HepG2 (cell line): ENCODE data around the gene TLX3. TPM values are rescaled to one million over a fixed set of nuclear protein-coding genes. Genes with fewer than 3 reads are reported as not detected.

Experiments used
- ATAC-seq: fragments of 200-7000 bp; cut with Tn5 transposase; 3 replicates; pipeline ENCODE4 v1.9.1; 2020; ENCODE audit warnings: mild to moderate bottlenecking, moderate library complexity
- BruUV-seq: library from RNA; stranded (reverse); fragments of 400-500 nt; replicated peaks from 2 replicates; lab custom pipeline; 2021; lab: Mats Ljungman, UMichigan
- CTCF ChIA-PET: fragments of 300-600 bp; formaldehyde crosslinking; extraction: SDS; loops from one replicate; lab custom pipeline; 2021; ENCODE audit warnings: low total read pairs, inconsistent platforms, low intra/inter-chr PET ratio; lab: Yijun Ruan, JAX
- POLR2A ChIA-PET: fragments of 350-600 bp; sonication (Branson Sonifier 250); formaldehyde crosslinking; loops from one replicate; lab custom pipeline; 2020; ENCODE audit warnings: antibody characterized with exemption, inconsistent platforms; lab: Yijun Ruan, JAX
- DNase-seq: peaks from one replicate; pipeline ENCODE4 v3.0.0-alpha.2; 2015; ENCODE audit warnings: low spot score
- FAIRE-seq: peaks from 3 replicates; lab custom pipeline; 2011; peaks lifted over from hg19 to GRCh38; lab: Jason Lieb, UNC
- H2AFZ ChIP-seq: one replicate; pipeline ENCODE4 v1.6.1; 2011; ENCODE audit warnings: low read length, inconsistent platforms
- H3K27ac ChIP-seq: fragments of 300-600 bp; 3 replicates; pipeline ENCODE4 v1.8.0; 2011; ENCODE audit warnings: mixed run types, mild to moderate bottlenecking, mixed read lengths, low read length, inconsistent platforms; ENCODE audit not compliant: insufficient read depth; ENCODE audit errors: extremely low read length
- H3K27me3 ChIP-seq, 2 experiments: fragments of 200-600 bp in 1 of 2; 2 replicates in 1 of 2; 3 replicates in 1 of 2; pipeline versions ENCODE4 v1.6.0 to v1.8.0; 2011; ENCODE audit warnings: low read length in 2 of 2, mild to moderate bottlenecking in 2 of 2, moderate library complexity in 2 of 2, inconsistent platforms in 1 of 2; ENCODE audit not compliant: insufficient read depth in 2 of 2, control insufficient read depth in 1 of 2
- H3K36me3 ChIP-seq, 2 experiments: fragments of 200-600 bp in 1 of 2; replicated peaks in 1 of 2; 2 replicates in 1 of 2; 3 replicates in 1 of 2; pipeline versions ENCODE4 v1.5.1 to v1.8.0; 2011; ENCODE audit warnings: low read length in 2 of 2, inconsistent platforms in 1 of 2; ENCODE audit not compliant: insufficient read depth in 2 of 2, control insufficient read depth in 1 of 2
- H3K4me1 ChIP-seq: 2 replicates; pipeline ENCODE4 v1.5.1; 2012; ENCODE audit warnings: low read length, inconsistent platforms; ENCODE audit not compliant: insufficient read depth
- H3K4me2 ChIP-seq: 2 replicates; pipeline ENCODE4 v1.6.0; 2011; ENCODE audit warnings: low read depth, low read length, inconsistent platforms
- H3K4me3 ChIP-seq, 3 experiments: fragments of 200-600 bp in 1 of 3; sonication (generic), shearing (Covaris generic) in 1 of 3; replicated peaks in 1 of 3; 2 replicates each; pipeline ENCODE4 v1.5.1; 2011 to 2016; ENCODE audit warnings: low read length in 3 of 3, inconsistent platforms in 2 of 3, low read depth in 2 of 3, mild to moderate bottlenecking in 2 of 3, control low read depth in 1 of 3, mixed read lengths in 1 of 3; ENCODE audit not compliant: insufficient read depth in 1 of 3
- H3K79me2 ChIP-seq: one replicate; pipeline ENCODE4 v1.6.1; 2011; ENCODE audit warnings: low read length, inconsistent platforms; ENCODE audit not compliant: insufficient read depth
- H3K9ac ChIP-seq: 2 replicates; pipeline ENCODE4 v1.6.0; 2011; ENCODE audit warnings: mild to moderate bottlenecking, low read depth, low read length, inconsistent platforms; ENCODE audit not compliant: insufficient read depth
- H3K9me3 ChIP-seq: 2 replicates; pipeline ENCODE4 v1.5.1; 2012; ENCODE audit warnings: mild to moderate bottlenecking, low read length
- H4K20me1 ChIP-seq: 2 replicates; pipeline ENCODE4 v1.6.0; 2011; ENCODE audit warnings: inconsistent platforms, mild to moderate bottlenecking, low read length, moderate library complexity; ENCODE audit not compliant: insufficient read depth
- CENPX ChIP-seq: sonication (generic); formaldehyde crosslinking; IDR thresholded peaks from 2 replicates; pipeline ENCODE4 v1.9.0; 2021; ENCODE audit warnings: mild to moderate bottlenecking, missing genetic modification reagents, moderate library complexity
- GATAD2A ChIP-seq: IDR thresholded peaks from 2 replicates; pipeline ENCODE4 v1.6.1; 2016
- KAT7 ChIP-seq: IDR thresholded peaks from 2 replicates; pipeline ENCODE4 v1.6.1; 2018; ENCODE audit warnings: borderline replicate concordance, missing compliant biosample characterization
- MLX ChIP-seq: IDR thresholded peaks from 2 replicates; pipeline ENCODE4 v1.6.1; 2016
- MTF2 ChIP-seq: sonication (generic); formaldehyde crosslinking; IDR thresholded peaks from 2 replicates; pipeline ENCODE4 v1.5.0; 2020; ENCODE audit warnings: missing genetic modification reagents, borderline replicate concordance
- NFYC ChIP-seq: IDR thresholded peaks from 2 replicates; pipeline ENCODE4 v1.6.1; 2016; ENCODE audit warnings: missing genetic modification reagents, missing compliant biosample characterization
- PAX8 ChIP-seq: sonication (generic); formaldehyde crosslinking; IDR thresholded peaks from 2 replicates; pipeline ENCODE4 v1.8.0; 2022; ENCODE audit warnings: mild to moderate bottlenecking, missing genetic modification reagents, borderline replicate concordance
- SP1 ChIP-seq, 2 experiments: fragments of 450-650 bp in 1 of 2; sonication (generic) in 1 of 2; formaldehyde crosslinking in 1 of 2; IDR thresholded peaks; 2 replicates each; pipeline versions ENCODE4 v1.4.0 to v1.6.1; 2016 to 2020; ENCODE audit warnings: missing genetic modification reagents in 1 of 2
- SRSF1 ChIP-seq: fragments of 200-400 bp; formaldehyde crosslinking; optimal IDR thresholded peaks from 2 replicates; pipeline ENCODE3; 2017; ENCODE audit warnings: mild to moderate bottlenecking, low read depth, low read length, moderate library complexity
- ZNF513 ChIP-seq: sonication (generic); formaldehyde crosslinking; conservative IDR thresholded peaks from 2 replicates; pipeline ENCODE4 v1.5.0; 2020; ENCODE audit warnings: missing genetic modification reagents
- ZNF569 ChIP-seq: sonication (generic); formaldehyde crosslinking; IDR thresholded peaks from 2 replicates; pipeline ENCODE4 v1.5.0; 2020; ENCODE audit warnings: mild to moderate bottlenecking, missing genetic modification reagents, moderate library complexity, borderline replicate concordance
- WGBS: methylation state at CpG from one replicate; pipeline ENCODE4 v1.1.6; 2017; ENCODE audit warnings: low lambda C conversion rate; 5-methylcytosine and 5-hydroxymethylcytosine counted together
- in situ Hi-C: cut with HindIII; loops from 2 replicates; pipeline ENCODE4 v1.10.0; 2017; ENCODE audit warnings: low pct_unique_long_range_greater_than_20kb; ENCODE audit not compliant: extremely low pct_ligation_motif_present
- intact Hi-C: fragments of 100-400 bp; cut with micrococcal nuclease; formaldehyde crosslinking; loops from one replicate; pipeline ENCODE4 v1.10.0; 2022; ENCODE audit not compliant: unreplicated experiment
- polyA plus RNA-seq, 8 experiments: library from polyadenylated mRNA; depleted of rRNA in 3 of 8; stranded (reverse) in 7 of 8; unstranded in 1 of 8; fragments of >200 nt; fragmentation: Illumina TruSeq in 4 of 8; extraction: Trizol in 4 of 8; gene quantifications; 2 replicates each; pipeline versions ENCODE4 v1.2.1 to v1.2.3, GENCODE V29; 2011 to 2016; ENCODE audit warnings: low read depth in 4 of 8, missing spikeins in 1 of 8, mixed read lengths in 1 of 8; ENCODE audit not compliant: insufficient read depth in 1 of 8
- total RNA-seq, 5 experiments: library from RNA; depleted of rRNA; stranded (reverse); fragments of >200 nt; fragmentation: Illumina TruSeq; extraction: Trizol; gene quantifications; 2 replicates each; pipeline ENCODE4 v1.2.3, GENCODE V29; 2016; ENCODE audit warnings: low read depth in 1 of 5
- TF ChIP-seq, protein P1 (sequence below): sonication (generic); formaldehyde crosslinking; IDR thresholded peaks from 2 replicates; pipeline ENCODE4 v1.9.0; 2021; ENCODE audit warnings: missing genetic modification reagents, mild to moderate bottlenecking, borderline replicate concordance

The TLX3 gene
- total and polyA plus RNA-seq, 2 of the 13 experiments (the other 11 are each of a cell fraction or from before 2014, with no cell fraction given), result not detected

DNA sequence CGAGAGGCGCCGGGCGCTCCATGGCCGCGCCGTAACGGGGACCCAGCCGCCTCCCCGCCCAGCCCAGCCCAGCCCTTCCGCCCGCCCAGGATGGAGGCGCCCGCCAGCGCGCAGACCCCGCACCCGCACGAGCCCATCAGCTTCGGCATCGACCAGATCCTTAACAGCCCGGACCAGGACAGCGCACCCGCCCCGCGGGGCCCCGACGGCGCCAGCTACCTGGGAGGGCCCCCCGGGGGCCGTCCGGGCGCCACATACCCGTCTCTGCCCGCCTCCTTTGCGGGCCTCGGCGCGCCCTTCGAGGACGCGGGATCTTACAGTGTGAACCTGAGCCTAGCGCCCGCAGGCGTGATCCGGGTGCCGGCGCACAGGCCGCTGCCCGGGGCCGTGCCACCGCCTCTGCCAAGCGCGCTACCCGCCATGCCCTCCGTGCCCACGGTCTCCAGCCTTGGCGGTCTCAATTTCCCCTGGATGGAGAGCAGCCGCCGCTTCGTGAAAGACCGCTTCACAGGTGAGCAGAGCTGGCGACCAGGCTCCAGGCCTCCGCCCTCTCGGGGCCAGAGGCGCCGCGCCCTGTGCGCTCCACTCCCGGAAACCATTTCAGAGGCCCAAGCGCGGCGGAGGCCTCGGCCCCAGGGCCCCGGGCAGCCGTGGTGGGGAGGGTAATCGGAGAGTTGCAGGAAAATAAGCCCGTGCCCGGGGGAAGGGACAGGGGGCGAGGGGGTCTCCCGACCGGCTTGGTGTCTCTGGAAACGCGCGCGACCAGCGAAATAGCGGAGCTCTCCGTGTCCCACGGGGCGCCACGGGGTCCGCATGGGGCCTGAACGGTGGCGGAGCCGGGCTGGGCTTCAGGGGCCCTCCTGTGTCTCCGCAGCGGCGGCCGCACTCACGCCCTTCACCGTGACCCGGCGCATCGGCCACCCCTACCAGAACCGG lies 496 bp downstream of the TLX3 start:
- H3K36me3 ChIP-seq, result no peaks in the 10 kb centered on the region
- FAIRE-seq (no peak), ATAC-seq (no peak), DNase-seq (no peak)
- 83% methylated on average over 27 of the region's 106 CpGs for WGBS
- H3K79me2 ChIP-seq, result no peaks in the 10 kb centered on the region
- in situ Hi-C loops, result no loop called here
- no peak overlapping the region for H2AFZ ChIP-seq
- BruUV-seq, result no TSS peak
- H3K4me1 ChIP-seq, result no peaks in the 10 kb centered on the region
- no peak overlapping the region for H3K4me2 ChIP-seq
- H4K20me1 ChIP-seq, result no peaks in the 10 kb centered on the region
- intact Hi-C loops, result no loop called here
- H3K4me3 ChIP-seq, result no peak overlapping the region
- no peak for TF ChIP-seq SP1 (IDR thresholded peaks at IDR 0.05)
- no peak for TF ChIP-seq SP1 (CRISPR knock-in tag; IDR thresholded peaks at IDR 0.05)
- no peak for TF ChIP-seq GATAD2A (CRISPR knock-in tag)
- TF ChIP-seq MTF2 (CRISPR knock-in tag), result no peak
- no peak for TF ChIP-seq MLX (CRISPR knock-in tag)
- no peak for TF ChIP-seq PAX8 (CRISPR knock-in tag)
- TF ChIP-seq NFYC (CRISPR knock-in tag), result no peak
- no peak for TF ChIP-seq SRSF1
- TF ChIP-seq ZNF513 (CRISPR knock-in tag), result no peak
- TF ChIP-seq, protein P1, sequence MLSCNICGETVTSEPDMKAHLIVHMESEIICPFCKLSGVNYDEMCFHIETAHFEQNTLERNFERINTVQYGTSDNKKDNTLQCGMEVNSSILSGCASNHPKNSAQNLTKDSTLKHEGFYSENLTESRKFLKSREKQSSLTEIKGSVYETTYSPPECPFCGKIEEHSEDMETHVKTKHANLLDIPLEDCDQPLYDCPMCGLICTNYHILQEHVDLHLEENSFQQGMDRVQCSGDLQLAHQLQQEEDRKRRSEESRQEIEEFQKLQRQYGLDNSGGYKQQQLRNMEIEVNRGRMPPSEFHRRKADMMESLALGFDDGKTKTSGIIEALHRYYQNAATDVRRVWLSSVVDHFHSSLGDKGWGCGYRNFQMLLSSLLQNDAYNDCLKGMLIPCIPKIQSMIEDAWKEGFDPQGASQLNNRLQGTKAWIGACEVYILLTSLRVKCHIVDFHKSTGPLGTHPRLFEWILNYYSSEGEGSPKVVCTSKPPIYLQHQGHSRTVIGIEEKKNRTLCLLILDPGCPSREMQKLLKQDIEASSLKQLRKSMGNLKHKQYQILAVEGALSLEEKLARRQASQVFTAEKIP, result no peak
- TF ChIP-seq KAT7, result no peak
- TF ChIP-seq ZNF569 (CRISPR knock-in tag), result no peak
- no peak for TF ChIP-seq CENPX (CRISPR knock-in tag)
- POLR2A ChIA-PET, result no interaction called here
- H3K9ac ChIP-seq, result no peak overlapping the region
- H3K27ac ChIP-seq, result no peak overlapping the region
- peaks cover 6 to 53% of the 10 kb centered on the region in 2 experiments; a peak in 4 of 5 replicates for H3K27me3 ChIP-seq
- H3K9me3 ChIP-seq, result no peaks in the 10 kb centered on the region
- CTCF ChIA-PET, result no interaction called here
